GM21737 (cell line): ENCODE data around the gene EFEMP1.
"Not testable (repeated sequence)": the region's sequence is repeated elsewhere in the genome, so short reads cannot be mapped to it uniquely, and the experiment has no call there.

Experiments used
- ATAC-seq: cut with Tn5 transposase; IDR thresholded peaks from one replicate; pipeline ENCODE4 v1.9.1; 2021; ENCODE audit warnings: mild to moderate bottlenecking, moderate library complexity; ENCODE audit not compliant: unreplicated experiment

Gene EFEMP1

GRCh38 chr2:55838117-55838516 is 85.5 kb downstream of the EFEMP1 start:
- ATAC-seq, result not testable (repeated sequence)

GRCh38 chr2:55837073-55837472 is 86.5 kb downstream of the EFEMP1 start:
- ATAC-seq, result no peak

- not testable (repeated sequence) for ATAC-seq
Observed at GRCh38 chr2:55831671-55832410, 91.7 kb downstream of the EFEMP1 start.

- no peak for ATAC-seq
Observed at GRCh38 chr2:55827855-55828254, 95.7 kb downstream of the EFEMP1 start.

- ATAC-seq, result not testable (repeated sequence)
Observed at GRCh38 chr2:55827428-55827827, 96.2 kb downstream of the EFEMP1 start.

GRCh38 chr2:55826246-55826645 is 97.3 kb downstream of the EFEMP1 start:
- ATAC-seq, result no peak

- no peak for ATAC-seq
Observed at GRCh38 chr2:55824551-55825096, 99.0 kb downstream of the EFEMP1 start.
